Dedifferentiated amniotic fluid mesenchymal stem cell (primary cell): Measurements from ENCODE around the gene SPINK8.
"Not testable (repeated sequence)": the region's sequence is repeated elsewhere in the genome, so short reads cannot be mapped to it uniquely, and the experiment has no call there.

Experiments used
- DNase-seq: peaks from one replicate; pipeline ENCODE4 v3.0.0-alpha.2; 2016; ENCODE audit errors: extremely low spot score

Gene SPINK8

GRCh38 chr3:48333346-48334245 lies at the start of gene SPINK8:
Gene SPINK8, minus strand, starts transcription at chr3:48333661. Its CDS starts 5,320 bp downstream, at chr3:48328341.
- not testable (repeated sequence) for DNase-seq

GRCh38 chr3:48372862-48373435 lies 39.5 kb upstream of the SPINK8 start:
- no peak for DNase-seq

- no peak for DNase-seq
Measured at GRCh38 chr3:48372377-48372770, 38.9 kb upstream of the SPINK8 start.

GRCh38 chr3:48371651-48372376 lies 38.4 kb upstream of the SPINK8 start, which contains the start of gene FBXW12:
Gene FBXW12, plus strand, starts transcription at chr3:48372219. Its CDS starts 549 bp downstream, at chr3:48372768.
- DNase-seq, result no peak

GRCh38 chr3:48370333-48370713 lies 36.9 kb upstream of the SPINK8 start:
- no peak for DNase-seq

- no peak for DNase-seq
Measured at GRCh38 chr3:48369693-48370332, 36.4 kb upstream of the SPINK8 start.

- DNase-seq, result no peak
Measured at GRCh38 chr3:48367201-48367600, 33.7 kb upstream of the SPINK8 start.

GRCh38 chr3:48364840-48365239 lies 31.4 kb upstream of the SPINK8 start:
- no peak for DNase-seq

GRCh38 chr3:48361928-48362327 lies 28.5 kb upstream of the SPINK8 start:
- DNase-seq, result no peak

- DNase-seq, result no peak
Measured at GRCh38 chr3:48356419-48356818, 23.0 kb upstream of the SPINK8 start.

GRCh38 chr3:48353987-48354386 lies 20.5 kb upstream of the SPINK8 start:
- no peak for DNase-seq

- no peak for DNase-seq
Measured at GRCh38 chr3:48352546-48352945, 19.1 kb upstream of the SPINK8 start.

GRCh38 chr3:48347500-48347899 lies 14.0 kb upstream of the SPINK8 start:
- DNase-seq, result no peak

- no peak for DNase-seq
Measured at GRCh38 chr3:48345946-48346572, 12.6 kb upstream of the SPINK8 start.

- DNase-seq, result no peak
Measured at GRCh38 chr3:48344867-48345507, 11.5 kb upstream of the SPINK8 start.

- DNase-seq, result no peak
Measured at GRCh38 chr3:48343432-48343831, 10.0 kb upstream of the SPINK8 start.

GRCh38 chr3:48338635-48339034 lies 5.2 kb upstream of the SPINK8 start:
- no peak for DNase-seq

GRCh38 chr3:48337536-48337935 lies 4.1 kb upstream of the SPINK8 start:
- not testable (repeated sequence) for DNase-seq

GRCh38 chr3:48335286-48335685 lies 1.8 kb upstream of the SPINK8 start:
- DNase-seq, result not testable (repeated sequence)

- no peak for DNase-seq
Measured at GRCh38 chr3:48334605-48335004, 1.1 kb upstream of the SPINK8 start.
